Glutamatergic neuron (in vitro differentiated cells): ENCODE data around the gene CLK4. TPM values are rescaled to one million over a fixed set of nuclear protein-coding genes. Genes with fewer than 3 reads are reported as not detected.
"Not testable (repeated sequence)": the region's sequence is repeated elsewhere in the genome, so short reads cannot be mapped to it uniquely, and the experiment has no call there.

Experiments used
- DNase-seq: peaks from one replicate; pipeline ENCODE4 v3.0.0; 2022
- H3K27ac Mint-ChIP-seq: one replicate; pipeline ENCODE4 v1.8.0; 2020; ENCODE audit warnings: mild to moderate bottlenecking, mixed read lengths, inconsistent platforms; ENCODE audit not compliant: unreplicated experiment
- H3K27me3 Mint-ChIP-seq: one replicate; pipeline ENCODE4 v1.8.0; 2020; ENCODE audit warnings: mild to moderate bottlenecking, moderate library complexity, mixed read lengths, inconsistent platforms; ENCODE audit not compliant: unreplicated experiment
- H3K36me3 Mint-ChIP-seq: one replicate; pipeline ENCODE4 v1.8.0; 2020; ENCODE audit warnings: mild to moderate bottlenecking, mixed read lengths, inconsistent platforms; ENCODE audit not compliant: unreplicated experiment
- H3K4me1 Mint-ChIP-seq: one replicate; pipeline ENCODE4 v1.8.0; 2020; ENCODE audit warnings: mild to moderate bottlenecking, low read depth, mixed read lengths, inconsistent platforms; ENCODE audit not compliant: unreplicated experiment
- H3K4me3 Mint-ChIP-seq: one replicate; pipeline ENCODE4 v1.8.0; 2020; ENCODE audit warnings: mild to moderate bottlenecking, mixed read lengths, inconsistent platforms; ENCODE audit not compliant: unreplicated experiment
- H3K9me3 Mint-ChIP-seq: one replicate; pipeline ENCODE4 v1.8.0; 2020; ENCODE audit warnings: mild to moderate bottlenecking, moderate library complexity, mixed read lengths, inconsistent platforms; ENCODE audit not compliant: unreplicated experiment
- total RNA-seq: library from RNA; stranded (reverse); fragmentation: NEBNext Ultra II Directional; extraction: Animal tissue kit (Norgen Biotek cat#: 25700); gene quantifications from one replicate; pipeline ENCODE4 v1.2.1, GENCODE V29; 2021; ENCODE audit not compliant: unreplicated experiment
- TF ChIP-seq, protein P1 (sequence below): fragments of 200-600 bp; sonication (generic); IDR thresholded peaks from one replicate; pipeline ENCODE4 v1.5.0; 2021; ENCODE audit not compliant: partially characterized antibody, unreplicated experiment

The CLK4 gene
- total RNA-seq, 1 donor from 2014 or later: 29.4 TPM

DNA sequence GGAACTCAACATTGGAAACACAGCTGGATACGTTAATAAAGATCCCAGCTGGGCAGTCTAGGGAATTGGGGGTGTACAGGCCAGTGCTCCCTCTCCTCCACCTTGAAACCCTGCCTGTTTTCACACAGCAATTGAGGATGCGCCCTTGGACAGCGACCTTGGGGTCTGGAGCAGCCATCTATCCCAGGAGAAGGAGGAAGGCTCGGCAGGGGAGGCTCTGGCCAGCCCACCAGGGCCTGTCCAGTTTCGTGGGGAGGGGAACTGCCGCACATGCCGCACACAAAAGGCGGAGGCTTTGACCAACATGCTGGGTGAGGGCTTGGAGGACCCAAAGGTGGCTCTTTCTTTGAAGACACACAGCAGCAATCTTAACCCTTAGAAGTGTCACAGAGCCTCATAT, 38.1 kb downstream of the CLK4 start:
- peaks cover 4% of the 10 kb centered on the region for H3K9me3 Mint-ChIP-seq
- H3K4me3 Mint-ChIP-seq: peak overlapping the region; percentile 61
- TF ChIP-seq, protein P1, sequence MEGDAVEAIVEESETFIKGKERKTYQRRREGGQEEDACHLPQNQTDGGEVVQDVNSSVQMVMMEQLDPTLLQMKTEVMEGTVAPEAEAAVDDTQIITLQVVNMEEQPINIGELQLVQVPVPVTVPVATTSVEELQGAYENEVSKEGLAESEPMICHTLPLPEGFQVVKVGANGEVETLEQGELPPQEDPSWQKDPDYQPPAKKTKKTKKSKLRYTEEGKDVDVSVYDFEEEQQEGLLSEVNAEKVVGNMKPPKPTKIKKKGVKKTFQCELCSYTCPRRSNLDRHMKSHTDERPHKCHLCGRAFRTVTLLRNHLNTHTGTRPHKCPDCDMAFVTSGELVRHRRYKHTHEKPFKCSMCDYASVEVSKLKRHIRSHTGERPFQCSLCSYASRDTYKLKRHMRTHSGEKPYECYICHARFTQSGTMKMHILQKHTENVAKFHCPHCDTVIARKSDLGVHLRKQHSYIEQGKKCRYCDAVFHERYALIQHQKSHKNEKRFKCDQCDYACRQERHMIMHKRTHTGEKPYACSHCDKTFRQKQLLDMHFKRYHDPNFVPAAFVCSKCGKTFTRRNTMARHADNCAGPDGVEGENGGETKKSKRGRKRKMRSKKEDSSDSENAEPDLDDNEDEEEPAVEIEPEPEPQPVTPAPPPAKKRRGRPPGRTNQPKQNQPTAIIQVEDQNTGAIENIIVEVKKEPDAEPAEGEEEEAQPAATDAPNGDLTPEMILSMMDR: no peak
- H3K36me3 Mint-ChIP-seq: peaks cover under 1% of the 10 kb centered on the region
- no peak overlapping the region for H3K27ac Mint-ChIP-seq
- H3K4me1 Mint-ChIP-seq: no peaks in the 10 kb centered on the region
- H3K27me3 Mint-ChIP-seq: peaks cover 6% of the 10 kb centered on the region
- DNase-seq: no peak

DNA sequence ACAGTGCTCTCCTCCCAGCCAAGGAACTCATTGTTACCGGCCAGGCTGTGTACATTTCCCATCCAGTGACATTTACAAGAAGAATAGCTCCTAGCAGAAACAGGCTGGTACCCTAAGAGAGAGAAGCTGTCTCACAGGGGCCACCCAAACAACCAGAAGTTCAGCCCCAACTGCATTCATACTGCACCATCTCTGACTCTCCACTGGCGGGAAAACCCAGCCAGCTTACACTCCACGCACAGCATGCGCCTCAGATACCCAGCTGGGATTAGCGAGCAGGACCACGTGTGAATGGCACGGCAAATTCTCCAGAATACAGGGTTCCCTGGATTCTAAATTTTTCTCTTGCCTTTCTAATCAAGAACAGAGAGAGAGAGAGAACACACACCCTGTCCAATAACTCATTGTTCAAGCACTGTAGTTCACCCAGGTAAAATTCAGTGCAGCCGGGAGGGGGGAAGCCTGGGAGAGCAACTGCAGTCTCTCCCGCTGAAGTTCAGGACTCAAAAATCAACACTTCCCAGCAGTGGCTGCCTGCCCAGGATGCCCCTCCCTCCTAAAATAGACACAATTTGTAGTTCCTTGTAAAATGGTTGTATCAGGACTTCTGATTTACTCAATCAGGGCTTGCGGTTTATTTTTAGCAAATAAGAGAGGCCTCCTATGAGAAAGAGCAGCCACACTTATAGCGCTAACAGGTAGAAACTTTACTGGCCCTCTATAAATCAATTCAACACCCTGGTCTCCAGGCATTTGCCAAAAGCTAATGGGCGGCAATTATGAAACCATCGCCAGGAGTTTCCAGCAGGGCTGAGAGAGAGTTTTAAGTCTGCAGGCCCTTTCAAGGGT, 38.9 kb downstream of the CLK4 start:
- no peak for DNase-seq
- Mint-ChIP-seq H3K27ac (no peak overlapping the region), H3K4me3 (no peak overlapping the region), H3K36me3 (no peaks in the 10 kb centered on the region), H3K9me3 (peaks cover 4% of the 10 kb centered on the region), H3K4me1 (no peaks in the 10 kb centered on the region), H3K27me3 (peaks cover 6% of the 10 kb centered on the region)
- TF ChIP-seq, protein P1: no peak

DNA sequence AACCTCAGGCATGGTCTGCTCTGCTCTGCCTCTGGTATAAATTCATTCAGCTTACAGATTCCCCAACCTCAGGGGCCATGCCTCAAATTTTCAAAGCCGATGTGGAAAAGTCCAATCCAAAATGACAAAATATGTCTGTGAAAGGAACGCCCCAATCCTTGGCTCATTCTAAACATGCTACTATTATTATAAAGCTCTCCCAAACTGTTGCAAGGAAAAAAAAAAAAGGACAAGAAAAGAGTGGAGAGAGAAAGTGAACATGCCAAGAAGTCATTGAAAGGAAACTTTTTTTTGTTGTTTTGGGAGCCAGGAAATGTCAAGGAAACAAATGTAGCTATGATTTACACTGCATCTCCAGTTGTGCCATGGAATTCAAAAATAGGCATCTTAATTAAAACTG, 40.5 kb downstream of the CLK4 start:
- DNase-seq: no peak
- Mint-ChIP-seq H3K36me3 (no peaks in the 10 kb centered on the region), H3K4me3 (no peak overlapping the region), H3K27ac (no peak overlapping the region), H3K27me3 (peaks cover 3% of the 10 kb centered on the region), H3K9me3 (peaks cover 4% of the 10 kb centered on the region), H3K4me1 (no peaks in the 10 kb centered on the region)
- TF ChIP-seq, protein P1: no peak

DNA sequence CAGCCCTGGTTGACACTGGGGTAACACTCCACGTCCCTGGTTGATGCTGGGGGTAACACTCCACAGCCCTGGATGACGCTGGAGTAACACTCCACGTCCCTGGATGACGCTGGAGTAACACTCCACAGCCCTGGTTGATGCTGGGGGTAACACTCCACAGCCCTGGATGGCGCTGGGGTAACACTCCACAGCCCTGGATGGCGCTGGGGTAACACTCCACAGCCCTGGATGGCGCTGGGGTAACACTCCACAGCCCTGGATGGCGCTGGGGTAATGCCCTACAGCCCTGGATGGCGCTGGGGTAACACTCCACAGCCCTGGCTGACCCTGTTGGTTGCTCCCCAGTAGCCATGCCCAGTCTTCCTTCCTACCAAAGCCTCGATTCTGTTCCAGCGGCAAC, 41.4 kb downstream of the CLK4 start:
- peak; percentile 44 for DNase-seq
- H3K9me3 Mint-ChIP-seq, H3K27me3 Mint-ChIP-seq, H3K4me3 Mint-ChIP-seq, H3K36me3 Mint-ChIP-seq, H3K27ac Mint-ChIP-seq, H3K4me1 Mint-ChIP-seq: not testable (repeated sequence)

DNA sequence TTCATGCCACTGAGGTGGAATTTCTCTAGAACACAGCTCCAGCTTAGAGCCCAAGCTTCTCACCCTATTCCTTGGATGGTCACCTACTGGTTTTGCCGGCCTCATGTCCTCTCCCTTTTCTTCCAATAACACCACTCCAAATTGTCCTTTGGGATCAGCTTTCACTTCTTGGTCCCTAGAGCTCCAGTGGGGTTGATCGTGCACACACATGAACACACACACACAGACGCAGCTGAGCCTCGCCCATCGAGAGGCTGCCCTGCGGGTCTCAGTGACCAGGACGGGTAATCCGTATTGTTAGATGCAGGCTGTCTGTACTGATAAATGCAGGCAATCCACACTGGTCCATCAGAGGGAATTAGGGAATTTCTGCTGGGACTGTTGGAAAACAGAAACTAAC, 43.6 kb downstream of the CLK4 start:
- DNase-seq: no peak
- Mint-ChIP-seq H3K4me3 (no peak overlapping the region), H3K4me1 (no peaks in the 10 kb centered on the region), H3K27me3 (peaks cover under 1% of the 10 kb centered on the region), H3K9me3 (no peaks in the 10 kb centered on the region), H3K36me3 (no peaks in the 10 kb centered on the region), H3K27ac (no peak overlapping the region)
- TF ChIP-seq, protein P1: no peak
